H1 (cell line): ENCODE data around the gene SMG9. TPM values are rescaled to one million over a fixed set of nuclear protein-coding genes. Genes with fewer than 3 reads are reported as not detected.

Experiments
- CTCF ChIA-PET: fragments of 300-600 bp; sonication (Branson Sonifier 250); formaldehyde crosslinking; loops from one replicate; lab custom pipeline; 2021; ENCODE audit not compliant: partially characterized antibody; lab: Charles Lee
- POLR2A ChIA-PET: fragments of 300-600 bp; sonication (Branson Sonifier 250); formaldehyde crosslinking; loops from one replicate; lab custom pipeline; 2021; ENCODE audit warnings: inconsistent platforms; ENCODE audit not compliant: partially characterized antibody; lab: Charles Lee
- DNase-seq, 2 experiments: peaks; one replicate each; pipeline versions ENCODE4 v3.0.0 to v3.0.0-alpha.2; 2010 to 2022; ENCODE audit warnings: low spot score in 2 of 2, low read depth in 1 of 2, mixed read lengths in 1 of 2
- FAIRE-seq: peaks from 2 replicates; lab custom pipeline; 2011; peaks lifted over from hg19 to GRCh38; lab: Jason Lieb, UNC
- H2AFZ ChIP-seq: 2 replicates; pipeline ENCODE4 v1.8.1; 2012; ENCODE audit warnings: low read length, inconsistent platforms
- H2AK5ac ChIP-seq: 2 replicates; pipeline ENCODE4 v1.6.1; 2013; ENCODE audit warnings: low read depth, low read length
- H2BK120ac ChIP-seq: replicated peaks from 2 replicates; pipeline ENCODE3; 2013; ENCODE audit warnings: low read depth, low read length, inconsistent platforms
- H2BK12ac ChIP-seq: 2 replicates; pipeline ENCODE4 v1.6.1; 2013; ENCODE audit warnings: low read depth, low read length
- H2BK15ac ChIP-seq: 2 replicates; pipeline ENCODE4 v1.6.1; 2013; ENCODE audit warnings: low read length
- H2BK20ac ChIP-seq: 2 replicates; pipeline ENCODE4 v1.6.1; 2013; ENCODE audit warnings: low read length
- H2BK5ac ChIP-seq: 2 replicates; pipeline ENCODE4 v1.6.1; 2013; ENCODE audit warnings: low read depth, low read length
- H3K14ac ChIP-seq: 2 replicates; pipeline ENCODE4 v1.6.1; 2013; ENCODE audit warnings: inconsistent platforms; ENCODE audit not compliant: insufficient read length
- H3K18ac ChIP-seq: 2 replicates; pipeline ENCODE4 v1.6.1; 2013; ENCODE audit warnings: low read length; ENCODE audit errors: extremely low read depth
- H3K23ac ChIP-seq: 2 replicates; pipeline ENCODE4 v1.6.1; 2013; ENCODE audit warnings: inconsistent platforms; ENCODE audit not compliant: insufficient read length
- H3K23me2 ChIP-seq: 2 replicates; pipeline ENCODE4 v1.6.1; 2013; ENCODE audit warnings: low read depth, low read length
- H3K27ac ChIP-seq: 2 replicates; pipeline ENCODE4 v1.6.1; 2011; ENCODE audit warnings: low read depth, low read length, inconsistent platforms
- H3K27me3 ChIP-seq, 4 experiments: replicated peaks in 1 of 4; 1 replicate in 1 of 4; 2 replicates in 3 of 4; pipeline versions ENCODE4 v1.6.1 to v1.8.1; 2011 to 2013; ENCODE audit warnings: low read length in 3 of 4, mild to moderate bottlenecking in 3 of 4, inconsistent platforms in 2 of 4, mixed read lengths in 2 of 4, moderate library complexity in 1 of 4; ENCODE audit not compliant: control insufficient read depth in 3 of 4, insufficient read depth in 3 of 4; ENCODE audit errors: extremely low read depth in 1 of 4
- H3K36me3 ChIP-seq, 4 experiments: 2 replicates each; pipeline versions ENCODE4 v1.6.1 to v1.8.1; 2011 to 2013; ENCODE audit warnings: mild to moderate bottlenecking in 4 of 4, low read length in 3 of 4, moderate library complexity in 2 of 4, control low read depth in 1 of 4, inconsistent platforms in 1 of 4; ENCODE audit not compliant: insufficient read depth in 4 of 4, control insufficient read depth in 2 of 4
- H3K4ac ChIP-seq: replicated peaks from 2 replicates; pipeline ENCODE3; 2013; ENCODE audit warnings: low read length, low read depth, mixed read lengths, inconsistent platforms; ENCODE audit not compliant: insufficient read length
- H3K4me1 ChIP-seq, 4 experiments: replicated peaks in 1 of 4; 1 replicate in 1 of 4; 2 replicates in 3 of 4; pipeline versions ENCODE4 v1.6.1 to v1.8.1; 2011 to 2013; ENCODE audit warnings: low read length in 3 of 4, inconsistent platforms in 2 of 4, mixed read lengths in 1 of 4; ENCODE audit not compliant: insufficient read depth in 4 of 4, control insufficient read depth in 3 of 4
- H3K4me2 ChIP-seq, 2 experiments: 2 replicates each; pipeline versions ENCODE4 v1.6.1 to v1.8.1; 2011 to 2013; ENCODE audit warnings: low read depth in 2 of 2, low read length in 2 of 2, control low read depth in 1 of 2, inconsistent platforms in 1 of 2, mild to moderate bottlenecking in 1 of 2; ENCODE audit not compliant: insufficient read depth in 1 of 2
- H3K4me3 ChIP-seq, 4 experiments: fragments of 200-600, 300-600 bp in 1 of 4; sonication (generic), shearing (Covaris generic), sonication (Bioruptor Twin) in 1 of 4; 2 replicates each; pipeline versions ENCODE4 v1.5.1 to v1.8.1; 2011 to 2016; ENCODE audit warnings: low read length in 4 of 4, low read depth in 3 of 4, control low read depth in 2 of 4, inconsistent platforms in 2 of 4, mild to moderate bottlenecking in 2 of 4, mixed read lengths in 1 of 4, moderate library complexity in 1 of 4; ENCODE audit not compliant: insufficient read depth in 2 of 4; ENCODE audit errors: extremely low read depth in 1 of 4
- H3K56ac ChIP-seq: replicated peaks from 2 replicates; pipeline ENCODE3; 2013; ENCODE audit warnings: low read depth, mild to moderate bottlenecking, mixed read lengths, low read length, inconsistent platforms; ENCODE audit not compliant: insufficient read length
- H3K79me1 ChIP-seq: 2 replicates; pipeline ENCODE4 v1.6.1; 2013; ENCODE audit warnings: low read depth, low read length, control low read depth
- H3K79me2 ChIP-seq, 2 experiments: 2 replicates each; pipeline versions ENCODE4 v1.6.1 to v1.8.1; 2012 to 2013; ENCODE audit warnings: low read length in 2 of 2, mild to moderate bottlenecking in 2 of 2, inconsistent platforms in 1 of 2; ENCODE audit not compliant: insufficient read depth in 2 of 2, control insufficient read depth in 1 of 2
- H3K9ac ChIP-seq, 4 experiments: replicated peaks in 1 of 4; 1 replicate in 1 of 4; 2 replicates in 3 of 4; pipeline versions ENCODE4 v1.6.1 to v1.8.1; 2011 to 2013; ENCODE audit warnings: low read depth in 3 of 4, low read length in 3 of 4, control low read depth in 2 of 4, mild to moderate bottlenecking in 2 of 4, moderate library complexity in 2 of 4, inconsistent platforms in 1 of 4; ENCODE audit errors: extremely low read depth in 1 of 4
- H3K9me3 ChIP-seq, 2 experiments: 2 replicates each; pipeline versions ENCODE4 v1.6.1 to v1.8.1; 2012 to 2013; ENCODE audit warnings: mild to moderate bottlenecking in 2 of 2, moderate library complexity in 2 of 2, control low read depth in 1 of 2, inconsistent platforms in 1 of 2, low read depth in 1 of 2, low read length in 1 of 2, mixed read lengths in 1 of 2; ENCODE audit not compliant: insufficient read depth in 2 of 2
- H4K20me1 ChIP-seq, 2 experiments: replicated peaks in 1 of 2; 2 replicates each; pipeline versions ENCODE3 to v1.8.1; 2011 to 2013; ENCODE audit warnings: inconsistent platforms in 2 of 2, low read length in 2 of 2, mild to moderate bottlenecking in 1 of 2; ENCODE audit not compliant: insufficient read depth in 2 of 2, control insufficient read depth in 1 of 2
- H4K5ac ChIP-seq: 2 replicates; pipeline ENCODE4 v1.6.1; 2013; ENCODE audit warnings: low read length, low read depth, mixed read lengths, inconsistent platforms; ENCODE audit not compliant: insufficient read length
- H4K8ac ChIP-seq: 2 replicates; pipeline ENCODE4 v1.8.0; 2013; ENCODE audit warnings: mild to moderate bottlenecking, moderate library complexity, low read length, inconsistent platforms; ENCODE audit not compliant: insufficient read depth; ENCODE audit errors: extremely low read depth
- H4K91ac ChIP-seq: replicated peaks from 2 replicates; pipeline ENCODE3; 2013; ENCODE audit warnings: low read length, mixed read lengths, inconsistent platforms; ENCODE audit not compliant: insufficient read length
- BACH1 ChIP-seq: IDR thresholded peaks from 2 replicates; pipeline ENCODE4 v1.6.1; 2012; ENCODE audit warnings: low read length, improper control_type of control experiment
- GABPA ChIP-seq: IDR thresholded peaks from 2 replicates; pipeline ENCODE4 v1.6.1; 2011; ENCODE audit warnings: mild to moderate bottlenecking, low read length, moderate library complexity, borderline replicate concordance; ENCODE audit not compliant: insufficient read depth
- JUND ChIP-seq: IDR thresholded peaks from 2 replicates; pipeline ENCODE4 v1.6.1; 2011; ENCODE audit warnings: mild to moderate bottlenecking, improper control_type of control experiment, low read length
- NANOG ChIP-seq: IDR thresholded peaks from 2 replicates; pipeline ENCODE4 v1.6.1; 2011; ENCODE audit warnings: low read length, low read depth, mild to moderate bottlenecking, inconsistent platforms; ENCODE audit not compliant: insufficient read depth, poor library complexity, severe bottlenecking
- POU5F1 ChIP-seq: IDR thresholded peaks from 2 replicates; pipeline ENCODE4 v1.6.1; 2011; ENCODE audit warnings: low read depth, mild to moderate bottlenecking, low read length, moderate library complexity
- RFX5 ChIP-seq: IDR thresholded peaks from 2 replicates; pipeline ENCODE4 v1.6.1; 2011; ENCODE audit warnings: low read depth, low read length, improper control_type of control experiment, borderline replicate concordance
- TAF7 ChIP-seq: optimal IDR thresholded peaks from 2 replicates; pipeline ENCODE3; 2011; ENCODE audit warnings: low read depth, mild to moderate bottlenecking, inconsistent platforms, low read length, moderate library complexity, borderline replicate concordance
- WGBS, 2 experiments: shearing (Covaris generic) in 1 of 2; methylation state at CpG; one replicate each; pipeline versions ENCODE4 v1.1.6 to v1.1.7; 2013 to 2015; ENCODE audit warnings: low lambda C conversion rate in 2 of 2, mixed read lengths in 2 of 2, inconsistent platforms in 1 of 2, low coverage in 1 of 2, missing lambda C conversion rate in 1 of 2; ENCODE audit not compliant: insufficient replicate concordance in 2 of 2, insufficient coverage in 1 of 2, insufficient read length in 1 of 2; ENCODE audit errors: extremely low coverage in 1 of 2, missing lambda C conversion rate in 1 of 2; 5-methylcytosine and 5-hydroxymethylcytosine counted together
- polyA plus RNA-seq, 7 experiments: library from polyadenylated mRNA; depleted of rRNA in 3 of 7; stranded (reverse) in 5 of 7; unstranded in 2 of 7; fragments of >200 nt in 5 of 7; fragments of 200-250 nt in 2 of 7; gene quantifications; 1 replicate in 5 of 7; 2 replicates in 1 of 7; 4 replicates in 1 of 7; pipeline versions ENCODE4 v1.2.1 to v1.2.3, GENCODE V29; 2011 to 2013; ENCODE audit warnings: missing spikeins in 2 of 7, mixed read lengths in 2 of 7
- total RNA-seq: library from RNA; stranded (reverse); fragmentation: NEBNext Ultra II Directional; extraction: Animal tissue kit (Norgen Biotek cat#: 25700); gene quantifications from 2 replicates; pipeline ENCODE4 v1.2.1, GENCODE V29; 2021

The SMG9 gene
- total and polyA plus RNA-seq, 2 of the 8 experiments (the other 6 are each of a cell fraction or from before 2014, with no cell fraction given), result 20.4 to 28.7 TPM

DNA sequence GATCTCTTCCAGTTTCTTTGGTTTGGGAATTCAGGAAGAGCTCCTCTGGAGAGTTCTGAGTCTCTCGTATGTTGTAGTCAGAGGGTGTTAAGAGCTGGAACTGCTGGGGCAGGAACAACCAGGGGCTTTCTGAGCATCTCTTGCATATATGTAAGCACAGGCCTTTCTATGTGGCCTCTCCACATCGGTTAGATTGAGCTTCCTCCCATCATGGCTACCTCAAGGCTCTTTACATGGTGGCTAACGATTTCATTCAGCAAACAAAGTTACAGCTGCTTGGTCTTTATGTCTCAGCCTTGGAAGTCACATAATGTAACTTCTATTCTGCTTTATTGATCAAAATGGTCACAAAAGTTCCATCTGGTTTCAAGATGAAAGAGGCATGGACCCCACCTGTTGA lies 64.3 kb downstream of the SMG9 start:
- Histone ChIP-seq H3K79me1 (no peaks in the 10 kb centered on the region), H3K27ac (no peak overlapping the region), H4K5ac (no peak overlapping the region), H3K9ac (no peak overlapping the region), H3K23me2 (no peaks in the 10 kb centered on the region; the same call in 1 of the 2 replicates), H2BK120ac (no peak overlapping the region), H2BK5ac (no peak overlapping the region), H2AFZ (no peak overlapping the region), H2BK12ac (no peak overlapping the region), H3K14ac (no peak overlapping the region), H3K9me3 (no peaks in the 10 kb centered on the region), H3K4me2 (no peak overlapping the region), H3K56ac (no peak overlapping the region), H3K23ac (no peak overlapping the region), H3K4me1 (peaks cover 0 to 2% (median 0%) of the 10 kb centered on the region in 4 experiments; a peak in 2 of 7 replicates), H2AK5ac (no peak overlapping the region), H4K91ac (no peak overlapping the region), H4K20me1 (no peaks in the 10 kb centered on the region), H3K27me3 (no peaks in the 10 kb centered on the region; a peak in 1 of 7 replicates), H3K36me3 (no peaks in the 10 kb centered on the region), H3K79me2 (no peaks in the 10 kb centered on the region), H4K8ac (no peak overlapping the region), H2BK15ac (no peak overlapping the region)
- no peak for FAIRE-seq
- DNase-seq, result no peak
- WGBS, 2 experiments, result 77% methylated on average over 3 of the region's 3 CpGs; no CpG with 5 or more reads in 1 of the 2 experiments
- TF ChIP-seq JUND, result no peak
- TF ChIP-seq NANOG, result no peak
- TF ChIP-seq POU5F1, result no peak
- TF ChIP-seq GABPA, result no peak
- no peak for TF ChIP-seq BACH1
- no peak for TF ChIP-seq RFX5
- no peak for TF ChIP-seq TAF7
- TF ChIP-seq, all 59 proteins: peak for 0
- Histone ChIP-seq H3K4me3 (no peak overlapping the region), H3K18ac (no peak overlapping the region), H2BK20ac (no peak overlapping the region), H3K4ac (no peak overlapping the region)
- POLR2A ChIA-PET, result no interaction called here
- CTCF ChIA-PET, result interaction anchor here (0.6 kb wide), 1 partner anchor 111 kb away, joined by 4 read pairs; no protein-coding TSS in a partner anchor
